ENCODE results near the gene ZNF768.
"Not testable (repeated sequence)": the region's sequence is repeated elsewhere in the genome, so short reads cannot be mapped to it uniquely, and the experiment has no call there.

Gene ZNF768

GRCh38 chr16:30509081-30509765 is 17.1 kb downstream of the ZNF768 start:
- no peak for DNase-seq (ENCODE audit: low spot score)

GRCh38 chr16:30503403-30504296 is 22.7 kb downstream of the ZNF768 start:
- no peak for DNase-seq (ENCODE audit: low spot score)

DNA sequence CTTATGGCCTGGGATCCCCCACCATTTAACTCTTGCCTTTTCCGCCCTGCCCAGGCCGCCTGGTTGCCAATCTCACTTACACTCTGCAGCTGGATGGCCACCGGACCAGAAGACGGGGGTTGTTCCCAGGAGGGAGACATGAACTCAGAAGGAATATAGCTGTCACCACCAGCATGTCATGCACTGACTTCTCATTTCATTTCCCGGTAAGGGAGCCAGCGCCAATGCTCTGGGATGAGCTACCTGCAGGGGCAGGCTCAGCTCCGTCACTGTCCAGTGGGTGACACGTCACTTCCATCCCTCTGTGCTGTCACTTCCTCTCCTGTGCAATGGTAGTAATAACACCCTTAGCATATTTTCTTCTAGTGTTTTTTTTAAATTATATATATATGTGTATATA is 27.1 kb downstream of the ZNF768 start:
- DNase-seq (ENCODE audit: low spot score), result no peak

GRCh38 chr16:30494709-30495108 is 31.7 kb downstream of the ZNF768 start:
- no peak for DNase-seq (ENCODE audit: low spot score)

- no peak for DNase-seq (ENCODE audit: low spot score)
Observed at GRCh38 chr16:30493941-30494488, 32.4 kb downstream of the ZNF768 start.

DNA sequence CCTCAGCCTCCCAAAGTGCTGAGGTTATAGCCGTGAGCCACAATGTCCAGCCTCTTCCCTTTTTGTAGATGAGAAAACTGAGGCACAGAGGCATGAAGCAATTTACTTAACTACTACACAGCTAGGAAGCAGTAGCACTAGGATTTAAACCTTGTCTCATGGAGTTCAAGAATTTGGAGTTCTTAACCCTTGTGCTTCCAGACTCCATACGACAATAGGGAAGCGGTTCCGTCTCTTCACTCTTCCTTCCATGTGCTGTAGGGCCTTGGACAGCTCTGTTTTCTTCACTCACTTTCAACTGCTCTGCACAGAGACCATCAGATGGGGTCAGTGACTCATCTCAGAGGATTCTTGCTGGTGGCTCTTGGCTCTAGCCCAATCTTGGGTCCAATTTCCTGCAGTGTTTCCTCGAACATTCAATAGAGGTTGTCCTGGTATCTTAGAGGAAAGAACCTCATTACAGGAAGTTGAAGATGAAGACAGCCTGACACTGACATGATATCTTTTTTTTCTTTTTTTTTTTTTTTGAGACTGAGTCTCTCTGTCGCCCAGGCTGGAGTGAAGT is 34.5 kb downstream of the ZNF768 start:
- peak; percentile 91 for DNase-seq (ENCODE audit: low spot score)

DNA sequence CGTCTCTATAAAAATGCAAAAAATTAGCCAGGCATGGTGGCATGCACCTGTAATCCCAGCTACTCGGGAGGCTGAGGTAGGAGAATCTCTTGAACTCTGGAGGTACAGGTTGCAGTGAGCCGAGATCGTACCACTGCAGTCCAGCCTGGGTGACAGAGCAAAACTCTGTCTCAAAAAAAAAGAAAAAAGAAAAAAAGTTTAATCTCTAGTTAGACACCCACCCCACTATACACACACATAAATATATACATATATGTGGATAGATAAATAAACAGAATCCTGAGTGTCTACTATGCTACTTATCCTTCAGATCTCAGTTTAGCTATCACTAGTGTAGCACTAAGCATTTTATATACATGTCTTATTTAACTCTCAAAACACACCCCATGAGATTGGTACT is 35.1 kb downstream of the ZNF768 start:
- no peak for DNase-seq (ENCODE audit: low spot score)

DNA sequence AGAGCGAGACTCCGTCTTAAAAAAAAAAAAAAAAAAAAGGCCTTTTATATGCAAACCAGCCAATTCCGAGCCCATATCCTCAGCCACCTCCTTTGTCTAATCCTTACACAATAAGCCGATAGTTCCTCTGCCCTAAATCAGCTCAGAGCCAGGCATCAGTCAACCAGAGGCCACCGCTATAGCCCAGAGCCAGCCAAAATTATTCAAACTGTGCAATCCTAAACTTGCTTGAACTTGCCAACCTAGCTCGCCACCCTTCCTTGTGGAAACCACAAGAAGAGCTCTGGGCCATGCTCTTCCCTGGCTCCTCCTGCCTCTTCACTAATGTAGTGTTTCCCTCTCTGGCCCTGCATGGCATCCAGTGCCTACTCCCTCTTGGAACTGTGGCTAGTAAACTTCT is 36.2 kb downstream of the ZNF768 start:
- DNase-seq (ENCODE audit: low spot score), result no peak

DNA sequence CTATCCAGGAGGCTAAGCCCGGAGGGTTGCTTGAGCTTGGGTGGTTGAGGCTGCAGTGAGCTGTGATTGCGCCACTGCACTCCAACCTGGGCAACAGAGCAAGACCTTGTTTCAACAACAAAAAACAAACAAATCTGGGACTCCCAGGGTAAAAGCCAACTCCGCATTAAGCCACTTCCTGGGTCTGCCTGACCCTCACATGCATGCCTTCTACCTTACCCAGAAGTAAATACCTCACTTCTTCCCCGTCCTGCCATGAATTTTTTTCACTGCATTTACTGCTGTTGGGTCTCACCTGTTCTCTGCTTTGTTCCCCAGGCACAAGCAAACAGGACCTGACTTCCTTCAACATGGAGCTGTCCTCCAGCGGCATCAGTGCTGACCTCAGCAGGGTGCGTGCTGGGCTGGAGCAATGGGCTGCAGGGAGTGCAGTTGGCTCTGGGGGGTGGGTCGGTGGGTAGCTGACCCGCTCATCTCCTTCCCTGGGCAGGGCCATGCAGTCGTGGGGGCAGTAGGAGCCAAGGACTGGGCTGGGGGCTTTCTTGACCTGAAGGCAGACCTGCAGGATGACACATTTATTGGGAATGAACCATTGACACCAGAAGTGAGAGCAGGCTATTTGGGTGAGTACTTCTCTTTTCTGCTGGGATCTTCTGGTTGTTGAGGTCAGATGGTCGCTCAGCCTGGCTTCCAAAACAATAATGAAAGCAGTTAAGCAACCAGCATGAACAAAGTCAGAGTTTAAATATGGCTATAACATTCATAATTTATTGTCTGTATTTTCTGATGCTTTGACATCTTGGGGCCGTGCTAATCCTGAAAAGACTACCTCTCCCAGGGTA is 37.4 kb downstream of the ZNF768 start:
- no peak for DNase-seq (ENCODE audit: low spot score)

DNA sequence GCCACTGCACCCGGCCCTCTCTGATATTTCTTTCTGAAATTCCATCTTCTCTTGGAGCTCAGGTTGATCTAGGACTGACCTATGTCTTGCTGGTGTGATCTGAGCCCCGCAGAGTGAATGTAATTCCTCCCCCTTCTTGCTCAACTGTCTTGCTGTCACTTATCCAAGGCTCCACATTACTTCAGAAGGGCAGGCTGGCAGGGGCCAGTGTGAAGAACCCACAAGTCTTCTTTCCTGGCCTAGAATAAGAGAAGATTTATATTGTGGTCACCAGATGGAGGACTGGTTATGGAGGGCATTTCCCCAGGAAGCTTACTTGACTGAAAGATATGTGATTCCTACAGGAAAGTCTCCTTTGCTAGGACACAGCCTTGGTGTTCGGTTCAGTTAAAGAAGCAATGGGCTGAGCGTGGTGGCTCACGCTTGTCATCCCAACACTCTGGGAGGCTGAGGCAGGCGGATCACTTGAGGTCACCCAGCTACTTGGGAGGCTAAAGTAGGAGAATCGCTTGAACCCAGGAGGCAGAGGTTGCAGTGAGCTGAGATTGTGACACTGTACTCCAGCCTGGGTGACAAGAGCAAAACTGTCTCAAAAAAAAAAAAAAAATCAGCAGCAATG is 40.4 kb downstream of the ZNF768 start:
- DNase-seq (ENCODE audit: low spot score), result peak; percentile 28

- DNase-seq (ENCODE audit: low spot score), result no peak
Observed at GRCh38 chr16:30484887-30485286, 41.5 kb downstream of the ZNF768 start.

GRCh38 chr16:30482366-30482765 is 44.0 kb downstream of the ZNF768 start:
- DNase-seq (ENCODE audit: low spot score), result peak; percentile 17

DNA sequence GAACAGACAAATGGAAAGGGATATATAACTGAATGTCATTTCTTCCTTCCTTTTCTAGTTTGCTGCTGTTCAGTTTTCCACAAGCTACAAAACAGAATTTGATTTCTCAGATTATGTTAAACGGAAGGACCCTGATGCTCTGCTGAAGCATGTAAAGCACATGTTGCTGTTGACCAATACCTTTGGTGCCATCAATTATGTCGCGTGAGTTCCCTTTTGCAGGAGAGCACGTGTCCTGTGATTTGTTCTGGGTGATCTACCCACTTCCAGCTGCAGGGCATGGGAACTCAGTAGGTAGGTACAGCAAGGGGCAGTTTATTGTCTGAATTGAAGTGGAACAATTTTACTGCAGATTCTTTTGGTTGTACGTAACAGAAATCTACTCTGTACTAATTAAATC is 45.0 kb downstream of the ZNF768 start:
- DNase-seq (ENCODE audit: low spot score), result no peak

DNA sequence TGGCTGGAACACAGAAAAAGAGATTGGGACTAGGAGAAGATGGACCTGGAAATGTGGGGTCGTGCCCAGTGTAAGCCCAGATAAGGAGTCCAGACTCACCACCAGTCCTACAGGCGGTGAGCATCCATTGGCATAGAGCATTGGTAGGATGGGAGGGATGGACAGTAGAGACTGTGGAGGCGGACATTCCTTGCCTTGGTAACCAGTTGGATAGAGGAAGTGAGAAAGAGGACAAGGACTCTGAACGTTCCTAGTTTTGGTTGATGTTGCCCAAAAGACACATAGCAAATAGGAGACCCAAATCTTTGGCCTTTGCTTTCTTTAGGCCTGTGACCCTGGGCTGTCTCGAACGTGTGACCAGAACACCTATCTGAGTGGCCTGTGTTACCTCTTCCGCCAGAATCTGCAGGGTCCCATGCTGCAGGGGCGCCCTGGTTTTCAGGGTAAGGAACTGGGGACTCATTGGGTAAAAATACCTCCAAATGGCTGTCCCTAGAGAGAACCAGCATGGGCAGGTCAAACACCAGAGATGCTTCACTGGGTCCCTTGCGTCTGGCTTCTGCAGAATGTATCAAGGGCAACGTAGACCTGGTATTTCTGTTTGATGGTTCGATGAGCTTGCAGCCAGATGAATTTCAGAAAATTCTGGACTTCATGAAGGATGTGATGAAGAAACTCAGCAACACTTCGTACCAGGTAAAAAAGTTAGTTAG is 47.4 kb downstream of the ZNF768 start:
- no peak for DNase-seq (ENCODE audit: low spot score)

DNA sequence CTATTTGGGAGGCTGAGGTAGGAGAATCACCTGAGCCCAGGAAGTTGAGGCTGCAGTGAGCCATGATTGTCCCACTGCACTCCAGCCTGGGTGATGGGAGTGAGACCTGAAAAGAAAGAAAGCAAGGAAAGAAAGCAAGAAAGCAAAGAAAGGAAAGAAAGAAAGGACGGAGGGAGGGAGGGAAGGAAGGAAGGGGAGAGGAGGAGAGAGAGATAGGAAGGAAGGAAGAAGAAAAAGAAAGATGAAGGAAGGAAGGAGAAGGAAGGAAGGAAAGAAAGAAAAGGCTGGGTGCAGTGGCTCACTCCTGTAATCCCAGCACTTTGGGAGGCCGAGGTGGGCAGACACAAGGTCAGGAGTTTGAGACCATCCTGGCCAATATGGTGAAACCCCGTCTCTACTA is 48.6 kb downstream of the ZNF768 start:
- not testable (repeated sequence) for DNase-seq (ENCODE audit: low spot score)

GRCh38 chr16:30476991-30477390 is 49.4 kb downstream of the ZNF768 start:
- no peak for DNase-seq (ENCODE audit: low spot score)

- DNase-seq (ENCODE audit: low spot score), result no peak
Observed at GRCh38 chr16:30474684-30475083, 51.7 kb downstream of the ZNF768 start.

DNA sequence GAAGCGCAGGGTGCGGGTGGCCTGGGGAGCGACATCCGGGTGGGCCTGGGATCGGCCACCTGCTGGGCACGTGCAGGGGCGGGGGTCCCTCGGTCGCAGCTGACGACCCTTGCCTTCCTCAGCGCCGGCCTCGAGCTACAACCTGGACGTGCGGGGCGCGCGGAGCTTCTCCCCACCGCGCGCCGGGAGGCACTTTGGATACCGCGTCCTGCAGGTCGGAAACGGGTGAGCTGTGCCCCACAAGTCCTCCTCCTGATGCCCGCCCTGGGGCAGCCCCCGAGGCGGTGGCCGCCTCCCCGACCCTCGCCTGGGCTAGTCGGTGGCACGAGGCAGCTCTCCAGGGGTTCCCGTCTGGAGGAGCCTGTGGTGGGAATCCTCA is 52.3 kb downstream of the ZNF768 start:
- no peak for DNase-seq (ENCODE audit: low spot score)

All from AG08395 (cell line).